ENCODE results near the gene FAAP20.

The FAAP20 gene

GRCh38 chr1:2235300-2235998 lies 40.9 kb upstream of the FAAP20 start:
- WGBS, 2 experiments (ENCODE audit: insufficient coverage in 2 of 2): 96 to 97% methylated on average over 21 to 22 of the region's 22 CpGs
- Histone ChIP-seq H3K9me3 (ENCODE audit: control insufficient read depth, low read length) (no peaks in the 10 kb centered on the region), H3K4me1 (ENCODE audit: control insufficient read depth, insufficient read depth, low read length, poor library complexity, severe bottlenecking) (peaks cover 30% of the 10 kb centered on the region), H3K4me3 (ENCODE audit: extremely low read depth, insufficient read depth, low read length, poor library complexity, severe bottlenecking) (no peak overlapping the region), H3K27ac (ENCODE audit: low read depth, low read length, severe bottlenecking) (no peak overlapping the region), H3K36me3 (ENCODE audit: control insufficient read depth, insufficient read depth, low read length) (peaks cover 63% of the 10 kb centered on the region)

- Histone ChIP-seq H3K36me3 (ENCODE audit: control insufficient read depth, insufficient read depth, low read length) (peaks cover 61% of the 10 kb centered on the region), H3K4me3 (ENCODE audit: extremely low read depth, insufficient read depth, low read length, poor library complexity, severe bottlenecking) (no peak overlapping the region), H3K9me3 (ENCODE audit: control insufficient read depth, low read length) (no peaks in the 10 kb centered on the region), H3K27ac (ENCODE audit: low read depth, low read length, severe bottlenecking) (no peak overlapping the region), H3K4me1 (ENCODE audit: control insufficient read depth, insufficient read depth, low read length, poor library complexity, severe bottlenecking) (peaks cover 30% of the 10 kb centered on the region)
- 80 to 100% methylated on average over 1 of the region's 4 CpGs for WGBS, 2 experiments (ENCODE audit: insufficient coverage in 2 of 2)
Observed at GRCh38 chr1:2234762-2235113, 40.2 kb upstream of the FAAP20 start.

GRCh38 chr1:2233997-2234761 lies 39.6 kb upstream of the FAAP20 start:
- Histone ChIP-seq H3K4me3 (ENCODE audit: extremely low read depth, insufficient read depth, low read length, poor library complexity, severe bottlenecking) (no peak overlapping the region), H3K9me3 (ENCODE audit: control insufficient read depth, low read length) (no peaks in the 10 kb centered on the region), H3K4me1 (ENCODE audit: control insufficient read depth, insufficient read depth, low read length, poor library complexity, severe bottlenecking) (peaks cover 30% of the 10 kb centered on the region), H3K36me3 (ENCODE audit: control insufficient read depth, insufficient read depth, low read length) (peaks cover 62% of the 10 kb centered on the region), H3K27ac (ENCODE audit: low read depth, low read length, severe bottlenecking) (no peak overlapping the region)
- WGBS, 2 experiments (ENCODE audit: insufficient coverage in 2 of 2): 85 to 87% methylated on average over 24 to 27 of the region's 27 CpGs

GRCh38 chr1:2233468-2233867 lies 38.9 kb upstream of the FAAP20 start:
- 89 to 91% methylated on average over 12 of the region's 12 CpGs for WGBS, 2 experiments (ENCODE audit: insufficient coverage in 2 of 2)
- Histone ChIP-seq H3K9me3 (ENCODE audit: control insufficient read depth, low read length) (no peaks in the 10 kb centered on the region), H3K36me3 (ENCODE audit: control insufficient read depth, insufficient read depth, low read length) (peaks cover 61% of the 10 kb centered on the region), H3K4me3 (ENCODE audit: extremely low read depth, insufficient read depth, low read length, poor library complexity, severe bottlenecking) (no peak overlapping the region), H3K4me1 (ENCODE audit: control insufficient read depth, insufficient read depth, low read length, poor library complexity, severe bottlenecking) (peaks cover 30% of the 10 kb centered on the region), H3K27ac (ENCODE audit: low read depth, low read length, severe bottlenecking) (no peak overlapping the region)

GRCh38 chr1:2232916-2233438 lies 38.4 kb upstream of the FAAP20 start:
- 91 to 92% methylated on average over 15 to 17 of the region's 23 CpGs for WGBS, 2 experiments (ENCODE audit: insufficient coverage in 2 of 2)
- no peaks in the 10 kb centered on the region for H3K9me3 ChIP-seq (ENCODE audit: control insufficient read depth, low read length)
- peaks cover 59% of the 10 kb centered on the region for H3K36me3 ChIP-seq (ENCODE audit: control insufficient read depth, insufficient read depth, low read length)
- no peak overlapping the region for H3K27ac ChIP-seq (ENCODE audit: low read depth, low read length, severe bottlenecking)
- H3K4me3 ChIP-seq (ENCODE audit: extremely low read depth, insufficient read depth, low read length, poor library complexity, severe bottlenecking): no peak overlapping the region
- peaks cover 30% of the 10 kb centered on the region for H3K4me1 ChIP-seq (ENCODE audit: control insufficient read depth, insufficient read depth, low read length, poor library complexity, severe bottlenecking)

- Histone ChIP-seq H3K9me3 (ENCODE audit: control insufficient read depth, low read length) (no peaks in the 10 kb centered on the region), H3K4me3 (ENCODE audit: extremely low read depth, insufficient read depth, low read length, poor library complexity, severe bottlenecking) (peak overlapping the region; percentile 83), H3K4me1 (ENCODE audit: control insufficient read depth, insufficient read depth, low read length, poor library complexity, severe bottlenecking) (peaks cover 30% of the 10 kb centered on the region), H3K27ac (ENCODE audit: low read depth, low read length, severe bottlenecking) (no peak overlapping the region), H3K36me3 (ENCODE audit: control insufficient read depth, insufficient read depth, low read length) (peaks cover 56% of the 10 kb centered on the region)
- 76 to 93% methylated on average over 13 to 14 of the region's 17 CpGs for WGBS, 2 experiments (ENCODE audit: insufficient coverage in 2 of 2)
Observed at GRCh38 chr1:2232255-2232915, 37.8 kb upstream of the FAAP20 start.

- H3K27ac ChIP-seq (ENCODE audit: low read depth, low read length, severe bottlenecking): peak overlapping the region; percentile 53
- H3K4me3 ChIP-seq (ENCODE audit: extremely low read depth, insufficient read depth, low read length, poor library complexity, severe bottlenecking): peak overlapping the region; percentile 83
- WGBS, 2 experiments (ENCODE audit: insufficient coverage in 2 of 2): 57 to 58% methylated on average over 20 to 26 of the region's 26 CpGs
- H3K9me3 ChIP-seq (ENCODE audit: control insufficient read depth, low read length): no peaks in the 10 kb centered on the region
- H3K36me3 ChIP-seq (ENCODE audit: control insufficient read depth, insufficient read depth, low read length): peaks cover 53% of the 10 kb centered on the region
- peaks cover 31% of the 10 kb centered on the region for H3K4me1 ChIP-seq (ENCODE audit: control insufficient read depth, insufficient read depth, low read length, poor library complexity, severe bottlenecking)
Observed at GRCh38 chr1:2231532-2232254, 37.1 kb upstream of the FAAP20 start.

GRCh38 chr1:2230781-2231531 lies 36.4 kb upstream of the FAAP20 start:
- H3K27ac ChIP-seq (ENCODE audit: low read depth, low read length, severe bottlenecking): peak overlapping the region; percentile 53
- WGBS, 2 experiments (ENCODE audit: insufficient coverage in 2 of 2): 47 to 59% methylated on average over 18 to 28 of the region's 30 CpGs
- H3K36me3 ChIP-seq (ENCODE audit: control insufficient read depth, insufficient read depth, low read length): peaks cover 52% of the 10 kb centered on the region
- peaks cover 37% of the 10 kb centered on the region for H3K4me1 ChIP-seq (ENCODE audit: control insufficient read depth, insufficient read depth, low read length, poor library complexity, severe bottlenecking)
- H3K9me3 ChIP-seq (ENCODE audit: control insufficient read depth, low read length): no peaks in the 10 kb centered on the region
- H3K4me3 ChIP-seq (ENCODE audit: extremely low read depth, insufficient read depth, low read length, poor library complexity, severe bottlenecking): peak overlapping the region; percentile 83

- Histone ChIP-seq H3K4me1 (ENCODE audit: control insufficient read depth, insufficient read depth, low read length, poor library complexity, severe bottlenecking) (peaks cover 37% of the 10 kb centered on the region), H3K36me3 (ENCODE audit: control insufficient read depth, insufficient read depth, low read length) (peaks cover 44% of the 10 kb centered on the region), H3K27ac (ENCODE audit: low read depth, low read length, severe bottlenecking) (peak overlapping the region; percentile 29), H3K4me3 (ENCODE audit: extremely low read depth, insufficient read depth, low read length, poor library complexity, severe bottlenecking) (peak overlapping the region; percentile 83), H3K9me3 (ENCODE audit: control insufficient read depth, low read length) (no peaks in the 10 kb centered on the region)
- WGBS, 2 experiments (ENCODE audit: insufficient coverage in 2 of 2): 13 to 22% methylated on average over 25 to 32 of the region's 32 CpGs
Observed at GRCh38 chr1:2229911-2230731, 35.5 kb upstream of the FAAP20 start.
